ENCODE measurements around the gene C1orf210.

Gene C1orf210

GRCh38 chr1:43270421-43271095 lies 14.8 kb downstream of the C1orf210 start:
- H3K36me3 ChIP-seq (ENCODE audit: insufficient read depth) = no peaks in the 10 kb centered on the region
- H3K27me3 ChIP-seq (ENCODE audit: insufficient read depth, low read depth) = no peaks in the 10 kb centered on the region
- H4K20me1 ChIP-seq (ENCODE audit: insufficient read depth) = no peaks in the 10 kb centered on the region
- H3K4me3 ChIP-seq (IDR thresholded peaks at IDR 0.05; ENCODE audit: insufficient read depth, low read depth, low read length) = no peak overlapping the region
- no peak overlapping the region for H3K4me2 ChIP-seq
- H3K4me1 ChIP-seq (ENCODE audit: low read depth, poor library complexity, severe bottlenecking) = no peaks in the 10 kb centered on the region
- H3K9ac ChIP-seq = no peak overlapping the region
- no peak overlapping the region for H3K27ac ChIP-seq
- no peak overlapping the region for H2AFZ ChIP-seq (ENCODE audit: low read depth)
- no peaks in the 10 kb centered on the region for H3K79me2 ChIP-seq (ENCODE audit: insufficient read depth, low read depth)
- TF ChIP-seq CTCF (conservative IDR thresholded peaks at IDR 0.05; ENCODE audit: low read depth, low read length) = no peak

- Histone ChIP-seq H3K36me3 (ENCODE audit: insufficient read depth) (no peaks in the 10 kb centered on the region), H3K9ac (no peak within 1 kb of the TSS), H2AFZ (ENCODE audit: low read depth) (no peak within 1 kb of the TSS), H3K4me2 (no peak within 1 kb of the TSS), H3K27me3 (ENCODE audit: insufficient read depth, low read depth) (no peaks in the 10 kb centered on the region), H3K4me1 (ENCODE audit: low read depth, poor library complexity, severe bottlenecking) (no peaks in the 10 kb centered on the region), H4K20me1 (ENCODE audit: insufficient read depth) (no peaks in the 10 kb centered on the region), H3K27ac (no peak within 1 kb of the TSS), H3K79me2 (ENCODE audit: insufficient read depth, low read depth) (no peaks in the 10 kb centered on the region), H3K4me3 (IDR thresholded peaks at IDR 0.05; ENCODE audit: insufficient read depth, low read depth, low read length) (no peak within 1 kb of the TSS)
- TF ChIP-seq CTCF (conservative IDR thresholded peaks at IDR 0.05; ENCODE audit: low read depth, low read length) = no peak
These were observed 15.6 kb downstream of the C1orf210 start, which contains the start of gene TMEM125 for GRCh38 chr1:43269627-43270375. TSS of gene TMEM125 (plus strand) at chr1:43269983. CDS start at chr1:43272723, 2,740 bp downstream.

- H3K79me2 ChIP-seq (ENCODE audit: insufficient read depth, low read depth) = no peaks in the 10 kb centered on the region
- H3K4me3 ChIP-seq (IDR thresholded peaks at IDR 0.05; ENCODE audit: insufficient read depth, low read depth, low read length) = no peak overlapping the region
- no peaks in the 10 kb centered on the region for H3K27me3 ChIP-seq (ENCODE audit: insufficient read depth, low read depth)
- H4K20me1 ChIP-seq (ENCODE audit: insufficient read depth) = no peaks in the 10 kb centered on the region
- no peak overlapping the region for H3K4me2 ChIP-seq
- TF ChIP-seq CTCF (conservative IDR thresholded peaks at IDR 0.05; ENCODE audit: low read depth, low read length) = no peak
- H3K27ac ChIP-seq = no peak overlapping the region
- H2AFZ ChIP-seq (ENCODE audit: low read depth) = no peak overlapping the region
- no peak overlapping the region for H3K9ac ChIP-seq
- no peaks in the 10 kb centered on the region for H3K36me3 ChIP-seq (ENCODE audit: insufficient read depth)
- no peaks in the 10 kb centered on the region for H3K4me1 ChIP-seq (ENCODE audit: low read depth, poor library complexity, severe bottlenecking)
These were observed 17.5 kb downstream of the C1orf210 start for GRCh38 chr1:43267818-43268425.

- TF ChIP-seq CTCF (conservative IDR thresholded peaks at IDR 0.05; ENCODE audit: low read depth, low read length) = no peak
- H3K4me3 ChIP-seq (IDR thresholded peaks at IDR 0.05; ENCODE audit: insufficient read depth, low read depth, low read length) = no peak overlapping the region
These were observed 18.0 kb downstream of the C1orf210 start for GRCh38 chr1:43267291-43267805.

More at GRCh38 chr1:43267291-43267805, 18.0 kb downstream of the C1orf210 start:
- Histone ChIP-seq H3K4me2 (no peak overlapping the region), H4K20me1 (ENCODE audit: insufficient read depth) (no peaks in the 10 kb centered on the region), H2AFZ (ENCODE audit: low read depth) (no peak overlapping the region), H3K36me3 (ENCODE audit: insufficient read depth) (no peaks in the 10 kb centered on the region), H3K27me3 (ENCODE audit: insufficient read depth, low read depth) (no peaks in the 10 kb centered on the region), H3K4me1 (ENCODE audit: low read depth, poor library complexity, severe bottlenecking) (no peaks in the 10 kb centered on the region), H3K79me2 (ENCODE audit: insufficient read depth, low read depth) (no peaks in the 10 kb centered on the region), H3K9ac (no peak overlapping the region), H3K27ac (no peak overlapping the region)

Data from KMS-11 (cell line).